Measurements from ENCODE around the gene CCL26. TPM values are rescaled to one million over a fixed set of nuclear protein-coding genes. Genes with fewer than 3 reads are reported as not detected.

Gene CCL26
- total and polyA plus RNA-seq, 9 of the 15 experiments (the other 6 are each of a cell fraction or from before 2014, with no cell fraction given): 2.3 to 26.8 (median 8.4) TPM

DNA sequence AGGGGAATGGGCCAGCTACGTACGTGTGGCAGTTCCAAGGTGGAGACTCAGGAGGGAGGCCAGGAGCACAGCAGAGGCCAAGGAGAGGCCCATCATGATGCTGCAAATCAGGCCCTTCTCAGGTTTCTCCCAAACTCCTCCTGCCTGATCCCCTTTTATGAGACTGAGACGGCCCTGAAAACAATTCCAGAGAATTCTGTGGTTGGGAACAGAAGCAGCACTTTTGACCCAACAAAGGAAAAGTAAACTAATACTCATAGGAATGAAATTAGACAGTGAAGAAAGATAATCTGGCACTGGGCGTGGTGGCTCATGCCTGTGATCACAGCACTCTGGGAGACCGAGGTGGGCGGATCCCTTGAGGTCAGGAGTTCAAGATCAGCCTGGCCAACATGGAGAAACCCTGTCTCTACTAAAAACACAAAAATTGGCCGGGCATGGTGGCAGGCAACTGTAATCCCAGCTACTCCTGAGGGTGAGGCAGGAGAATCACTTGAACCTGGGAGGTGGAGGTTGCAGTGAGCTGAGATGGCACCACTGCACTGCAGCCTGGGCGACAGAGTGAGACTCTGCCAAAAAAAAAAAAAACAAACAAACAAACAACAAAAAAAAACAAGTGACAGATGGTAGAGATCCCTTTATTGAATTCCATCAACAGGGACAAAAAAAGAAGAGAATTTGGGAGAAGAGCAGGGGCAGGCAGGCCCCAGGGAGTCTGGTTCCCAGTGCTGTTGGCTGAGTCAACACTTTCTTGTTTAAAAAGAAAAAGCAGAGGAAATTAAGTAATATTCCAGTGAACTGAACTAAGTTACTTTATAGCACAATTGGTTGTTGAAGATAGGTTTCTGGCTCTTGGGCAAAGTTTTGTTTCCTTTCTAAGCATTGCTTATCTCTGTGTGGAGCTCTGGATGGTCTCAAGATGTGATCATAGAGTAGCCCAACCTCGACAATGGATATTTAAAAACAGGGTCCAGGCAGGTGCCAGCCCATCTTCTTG is at the start of gene CCL26 (continued):
- TF ChIP-seq GTF2B (IDR thresholded peaks at IDR 0.05; ENCODE audit: extremely low read depth, insufficient read length): no peak
- no peak for TF ChIP-seq RFX7 (CRISPR knock-in tag; IDR thresholded peaks at IDR 0.05)
- TF ChIP-seq ZNF830 (CRISPR knock-in tag; IDR thresholded peaks at IDR 0.05): no peak
- peak; percentile 48; the same call in 1 of the 2 replicates for TF ChIP-seq SMARCA5 (IDR thresholded peaks at IDR 0.05)
- TF ChIP-seq L3MBTL2 (IDR thresholded peaks at IDR 0.05): no peak
- peak; percentile 5; the same call in 1 of the 2 replicates for TF ChIP-seq MTA2 (IDR thresholded peaks at IDR 0.05; ENCODE audit: low read depth)
- no peak for TF ChIP-seq HMGXB4 (CRISPR knock-in tag; IDR thresholded peaks at IDR 0.05)
- TF ChIP-seq FOXJ2 (tag; IDR thresholded peaks at IDR 0.05): no peak
- TF ChIP-seq HDGF (IDR thresholded peaks at IDR 0.05): 0 out of 2 replicates have a peak, but pooled peaks have one; percentile 51
- TF ChIP-seq ADNP (tag; IDR thresholded peaks at IDR 0.05): peak; percentile 41; the same call in 1 of the 2 replicates
- no peak for TF ChIP-seq E2F3 (CRISPR knock-in tag; IDR thresholded peaks at IDR 0.05)
- TF ChIP-seq, protein P1, sequence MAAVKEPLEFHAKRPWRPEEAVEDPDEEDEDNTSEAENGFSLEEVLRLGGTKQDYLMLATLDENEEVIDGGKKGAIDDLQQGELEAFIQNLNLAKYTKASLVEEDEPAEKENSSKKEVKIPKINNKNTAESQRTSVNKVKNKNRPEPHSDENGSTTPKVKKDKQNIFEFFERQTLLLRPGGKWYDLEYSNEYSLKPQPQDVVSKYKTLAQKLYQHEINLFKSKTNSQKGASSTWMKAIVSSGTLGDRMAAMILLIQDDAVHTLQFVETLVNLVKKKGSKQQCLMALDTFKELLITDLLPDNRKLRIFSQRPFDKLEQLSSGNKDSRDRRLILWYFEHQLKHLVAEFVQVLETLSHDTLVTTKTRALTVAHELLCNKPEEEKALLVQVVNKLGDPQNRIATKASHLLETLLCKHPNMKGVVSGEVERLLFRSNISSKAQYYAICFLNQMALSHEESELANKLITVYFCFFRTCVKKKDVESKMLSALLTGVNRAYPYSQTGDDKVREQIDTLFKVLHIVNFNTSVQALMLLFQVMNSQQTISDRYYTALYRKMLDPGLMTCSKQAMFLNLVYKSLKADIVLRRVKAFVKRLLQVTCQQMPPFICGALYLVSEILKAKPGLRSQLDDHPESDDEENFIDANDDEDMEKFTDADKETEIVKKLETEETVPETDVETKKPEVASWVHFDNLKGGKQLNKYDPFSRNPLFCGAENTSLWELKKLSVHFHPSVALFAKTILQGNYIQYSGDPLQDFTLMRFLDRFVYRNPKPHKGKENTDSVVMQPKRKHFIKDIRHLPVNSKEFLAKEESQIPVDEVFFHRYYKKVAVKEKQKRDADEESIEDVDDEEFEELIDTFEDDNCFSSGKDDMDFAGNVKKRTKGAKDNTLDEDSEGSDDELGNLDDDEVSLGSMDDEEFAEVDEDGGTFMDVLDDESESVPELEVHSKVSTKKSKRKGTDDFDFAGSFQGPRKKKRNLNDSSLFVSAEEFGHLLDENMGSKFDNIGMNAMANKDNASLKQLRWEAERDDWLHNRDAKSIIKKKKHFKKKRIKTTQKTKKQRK (IDR thresholded peaks at IDR 0.05; ENCODE audit: borderline replicate concordance, low read depth, low read length): no peak
- TF ChIP-seq ELF2 (CRISPR knock-in tag; IDR thresholded peaks at IDR 0.05): no peak
- TF ChIP-seq MLX (CRISPR knock-in tag; conservative IDR thresholded peaks at IDR 0.05): no peak
- no peak for TF ChIP-seq POLR2AphosphoS2 (IDR thresholded peaks at IDR 0.05; ENCODE audit: low read length)
- TF ChIP-seq SMAD1 (IDR thresholded peaks at IDR 0.05; ENCODE audit: low read depth, low read length, partially characterized antibody): no peak
- no peak for TF ChIP-seq ZNF184 (CRISPR knock-in tag; IDR thresholded peaks at IDR 0.05)
- no peak for TF ChIP-seq FOXK1 (CRISPR knock-in tag; IDR thresholded peaks at IDR 0.05; ENCODE audit: borderline replicate concordance)
- TF ChIP-seq IFI16 (CRISPR knock-in tag; IDR thresholded peaks at IDR 0.05): no peak
- TF ChIP-seq ELK3 (CRISPR knock-in tag; IDR thresholded peaks at IDR 0.05): no peak
- TF ChIP-seq TCF7 (IDR thresholded peaks at IDR 0.05; ENCODE audit: borderline replicate concordance): no peak
